ENCODE data around the gene COPG2. TPM values are rescaled to one million over a fixed set of nuclear protein-coding genes. Genes with fewer than 3 reads are reported as not detected.

COPG2 gene
- total RNA-seq, 1 experiment from 2014 or later, result 17.6 TPM

DNA sequence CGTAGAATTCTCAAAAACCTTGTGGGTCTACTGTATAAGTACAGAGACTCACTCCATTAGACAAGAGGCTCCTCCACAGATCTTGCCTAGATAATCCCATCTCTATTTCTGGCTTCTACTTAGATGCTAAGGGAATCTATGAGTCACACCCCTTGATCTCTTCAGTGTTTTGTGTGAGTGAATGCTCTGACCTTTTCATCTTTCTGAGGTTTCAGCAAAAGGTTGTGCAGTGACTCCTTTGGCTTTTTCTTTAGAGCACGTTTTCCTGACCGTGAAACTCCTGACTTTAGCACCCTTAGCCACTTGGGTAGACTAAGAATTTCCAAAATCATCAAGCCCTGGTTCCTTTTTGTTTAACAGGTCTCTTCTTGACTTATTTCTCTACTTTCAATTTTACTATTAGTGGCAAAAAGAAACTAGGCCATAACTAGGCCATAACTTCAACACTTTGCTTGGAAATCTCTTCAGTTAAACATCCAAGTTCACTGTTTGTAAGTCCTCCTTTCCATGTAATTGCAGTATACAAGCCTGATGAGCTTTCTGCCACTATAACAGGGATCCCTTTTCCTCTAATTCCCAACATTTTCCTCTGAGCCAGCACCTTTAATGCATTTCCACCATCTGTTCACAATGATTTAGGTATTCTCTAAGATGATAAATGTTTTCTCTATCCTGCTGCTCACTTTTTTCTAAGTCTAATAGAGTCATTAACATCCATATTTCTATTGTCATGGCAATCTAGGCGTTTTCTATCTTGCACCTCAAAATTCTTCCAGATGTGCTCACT lies 19.4 kb downstream of the COPG2 start:
- POLR2A ChIA-PET (ENCODE audit: low non-redundant PET), result no interaction called here
- BruUV-seq (replicated peaks), result no TSS peak
- CTCF ChIA-PET, result no interaction called here
- Histone ChIP-seq H3K9me3 (ENCODE audit: low read depth, low read length, poor library complexity, severe bottlenecking) (no peaks in the 10 kb centered on the region), H3K27me3 (replicated peaks; ENCODE audit: insufficient read depth, low read depth, low read length, poor library complexity) (no peaks in the 10 kb centered on the region), H3K4me1 (ENCODE audit: insufficient read depth, low read length, poor library complexity, severe bottlenecking) (no peaks in the 10 kb centered on the region), H3K4me3 (ENCODE audit: low read depth, low read length, poor library complexity, severe bottlenecking) (no peak overlapping the region), H3K36me3 (ENCODE audit: insufficient read depth, low read length, poor library complexity, severe bottlenecking) (peaks cover 3% of the 10 kb centered on the region), H3K27ac (ENCODE audit: low read depth, low read length, poor library complexity, severe bottlenecking) (no peak overlapping the region)
- intact Hi-C loops (cut with micrococcal nuclease; ENCODE audit: unreplicated experiment), result no loop called here
- no peak for DNase-seq (ENCODE audit: low spot score)
- no peak for TF ChIP-seq EZH2 (IDR thresholded peaks at IDR 0.05; ENCODE audit: borderline replicate concordance, low read depth, low read length, poor library complexity, severe bottlenecking)
- TF ChIP-seq, protein P1, sequence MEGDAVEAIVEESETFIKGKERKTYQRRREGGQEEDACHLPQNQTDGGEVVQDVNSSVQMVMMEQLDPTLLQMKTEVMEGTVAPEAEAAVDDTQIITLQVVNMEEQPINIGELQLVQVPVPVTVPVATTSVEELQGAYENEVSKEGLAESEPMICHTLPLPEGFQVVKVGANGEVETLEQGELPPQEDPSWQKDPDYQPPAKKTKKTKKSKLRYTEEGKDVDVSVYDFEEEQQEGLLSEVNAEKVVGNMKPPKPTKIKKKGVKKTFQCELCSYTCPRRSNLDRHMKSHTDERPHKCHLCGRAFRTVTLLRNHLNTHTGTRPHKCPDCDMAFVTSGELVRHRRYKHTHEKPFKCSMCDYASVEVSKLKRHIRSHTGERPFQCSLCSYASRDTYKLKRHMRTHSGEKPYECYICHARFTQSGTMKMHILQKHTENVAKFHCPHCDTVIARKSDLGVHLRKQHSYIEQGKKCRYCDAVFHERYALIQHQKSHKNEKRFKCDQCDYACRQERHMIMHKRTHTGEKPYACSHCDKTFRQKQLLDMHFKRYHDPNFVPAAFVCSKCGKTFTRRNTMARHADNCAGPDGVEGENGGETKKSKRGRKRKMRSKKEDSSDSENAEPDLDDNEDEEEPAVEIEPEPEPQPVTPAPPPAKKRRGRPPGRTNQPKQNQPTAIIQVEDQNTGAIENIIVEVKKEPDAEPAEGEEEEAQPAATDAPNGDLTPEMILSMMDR (conservative IDR thresholded peaks at IDR 0.05; ENCODE audit: low read depth, low read length), result no peak

DNA sequence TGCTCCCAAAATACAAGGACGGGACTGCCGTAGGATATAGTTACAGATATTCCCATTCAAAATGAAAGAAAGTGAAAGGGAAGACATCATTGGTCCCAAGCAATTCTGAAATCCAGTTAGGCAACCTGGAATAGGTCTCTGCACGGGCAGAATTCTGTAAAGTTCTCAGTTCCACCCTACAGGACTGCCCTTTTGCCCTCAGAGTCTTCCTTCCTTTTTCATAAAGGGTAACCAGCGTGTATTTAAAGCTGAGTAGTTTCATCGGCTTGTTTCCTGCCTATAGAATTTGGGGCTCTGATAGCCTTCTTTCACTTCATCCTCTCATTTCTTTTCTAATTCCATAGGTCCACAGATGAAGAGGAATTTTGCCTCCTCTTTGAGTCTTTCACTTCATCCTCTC lies 20.0 kb downstream of the COPG2 start:
- no peak for DNase-seq (ENCODE audit: low spot score)
- no TSS peak for BruUV-seq (replicated peaks)
- intact Hi-C loops (cut with micrococcal nuclease; ENCODE audit: unreplicated experiment), result no loop called here

DNA sequence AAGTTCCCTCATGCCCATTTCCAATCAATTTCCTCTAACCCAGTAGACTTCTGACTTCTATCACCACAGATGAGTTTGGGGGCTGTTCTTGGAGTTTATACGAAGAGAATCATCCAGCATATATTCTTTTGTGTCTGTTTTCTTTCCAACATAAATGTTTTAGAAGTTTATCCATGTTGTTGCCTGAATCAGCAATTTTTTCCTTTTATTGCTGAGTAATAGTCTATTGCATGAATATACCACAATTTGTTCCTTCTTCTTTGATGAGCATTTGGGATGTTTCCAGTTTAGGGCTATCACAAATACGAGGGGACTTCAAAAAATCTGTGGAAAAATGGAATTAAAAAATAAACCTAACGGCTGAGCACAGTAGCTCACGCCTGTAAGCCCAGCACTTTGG lies 26.2 kb downstream of the COPG2 start:
- POLR2A ChIA-PET (ENCODE audit: low non-redundant PET), result no interaction called here
- H3K9me3 ChIP-seq (ENCODE audit: low read depth, low read length, poor library complexity, severe bottlenecking), result no peaks in the 10 kb centered on the region
- H3K4me3 ChIP-seq (ENCODE audit: low read depth, low read length, poor library complexity, severe bottlenecking), result no peak overlapping the region
- H3K27ac ChIP-seq (ENCODE audit: low read depth, low read length, poor library complexity, severe bottlenecking), result no peak overlapping the region
- no peaks in the 10 kb centered on the region for H3K36me3 ChIP-seq (ENCODE audit: insufficient read depth, low read length, poor library complexity, severe bottlenecking)
- BruUV-seq (replicated peaks), result no TSS peak
- intact Hi-C loops (cut with micrococcal nuclease; ENCODE audit: unreplicated experiment), result no loop called here
- H3K27me3 ChIP-seq (replicated peaks; ENCODE audit: insufficient read depth, low read depth, low read length, poor library complexity), result no peaks in the 10 kb centered on the region
- DNase-seq (ENCODE audit: low spot score), result no peak
- no peak for TF ChIP-seq EZH2 (IDR thresholded peaks at IDR 0.05; ENCODE audit: borderline replicate concordance, low read depth, low read length, poor library complexity, severe bottlenecking)
- TF ChIP-seq, protein P1 (conservative IDR thresholded peaks at IDR 0.05; ENCODE audit: low read depth, low read length), result no peak
- peaks cover 27% of the 10 kb centered on the region for H3K4me1 ChIP-seq (ENCODE audit: insufficient read depth, low read length, poor library complexity, severe bottlenecking)
- CTCF ChIA-PET, result no interaction called here

More for the DNA sequence above, 20.0 kb downstream of the COPG2 start:
- Histone ChIP-seq H3K27ac (ENCODE audit: low read depth, low read length, poor library complexity, severe bottlenecking) (no peak overlapping the region), H3K36me3 (ENCODE audit: insufficient read depth, low read length, poor library complexity, severe bottlenecking) (peaks cover 3% of the 10 kb centered on the region), H3K4me1 (ENCODE audit: insufficient read depth, low read length, poor library complexity, severe bottlenecking) (no peaks in the 10 kb centered on the region), H3K4me3 (ENCODE audit: low read depth, low read length, poor library complexity, severe bottlenecking) (no peak overlapping the region), H3K27me3 (replicated peaks; ENCODE audit: insufficient read depth, low read depth, low read length, poor library complexity) (no peaks in the 10 kb centered on the region), H3K9me3 (ENCODE audit: low read depth, low read length, poor library complexity, severe bottlenecking) (no peaks in the 10 kb centered on the region)
- ChIA-PET CTCF (no interaction called here), POLR2A (ENCODE audit: low non-redundant PET) (no interaction called here)
- no peak for TF ChIP-seq EZH2 (IDR thresholded peaks at IDR 0.05; ENCODE audit: borderline replicate concordance, low read depth, low read length, poor library complexity, severe bottlenecking)
- TF ChIP-seq, protein P1 (conservative IDR thresholded peaks at IDR 0.05; ENCODE audit: low read depth, low read length), result no peak
